Heart left ventricle (tissue), 16 donors: ENCODE data around the gene GALNT14. TPM values are rescaled to one million over a fixed set of nuclear protein-coding genes. Genes with fewer than 3 reads are reported as not detected.

Experiments
- ATAC-seq, 4 donors: fragments of 200-7000 bp; cut with Tn5 transposase; one replicate each; pipeline ENCODE4 v1.9.1; 2020 to 2022; ENCODE audit warnings: moderate library complexity in 4 of 4, mild to moderate bottlenecking in 3 of 4, moderate number of reproducible peaks in 1 of 4
- DNase-seq, 5 donors: peaks; one replicate each; pipeline ENCODE4 v3.0.0-alpha.2; 2020
- H3K27ac ChIP-seq, 12 donors: fragments of 200-600 bp; sonication (generic) in 4 of 12; one replicate each; pipeline versions ENCODE4 v1.5.0 to v1.8.0; 2016 to 2022; ENCODE audit warnings: mild to moderate bottlenecking in 2 of 12
- H3K27me3 ChIP-seq, 9 donors: fragments of 200-600 bp; sonication (generic) in 2 of 9; one replicate each; pipeline versions ENCODE4 v1.5.1 to v1.8.0; 2016 to 2022; ENCODE audit warnings: mild to moderate bottlenecking in 3 of 9
- H3K36me3 ChIP-seq, 9 donors: fragments of 200-600 bp; sonication (generic) in 2 of 9; one replicate each; pipeline versions ENCODE4 v1.5.0 to v1.8.0; 2018 to 2022; ENCODE audit warnings: mild to moderate bottlenecking in 2 of 9
- H3K4me1 ChIP-seq, 12 donors: fragments of 200-600 bp; sonication (generic) in 4 of 12; one replicate each; pipeline versions ENCODE4 v1.5.0 to v1.8.0; 2016 to 2022; ENCODE audit warnings: mild to moderate bottlenecking in 3 of 12
- H3K4me3 ChIP-seq, 12 donors: fragments of 200-600 bp; sonication (generic) in 4 of 12; one replicate each; pipeline versions ENCODE4 v1.5.0 to v1.8.0; 2017 to 2022; ENCODE audit warnings: mild to moderate bottlenecking in 9 of 12, moderate library complexity in 4 of 12
- H3K9me3 ChIP-seq, 12 donors: fragments of 200-600 bp; sonication (generic) in 4 of 12; one replicate each; pipeline versions ENCODE4 v1.5.0 to v1.8.0; 2016 to 2022; ENCODE audit warnings: mild to moderate bottlenecking in 1 of 12
- POLR2A ChIP-seq, 2 donors: fragments of 450-650 bp; IDR thresholded peaks; one replicate each; pipeline ENCODE4 v1.6.1; 2017; ENCODE audit warnings: antibody characterized with exemption in 2 of 2, mild to moderate bottlenecking in 2 of 2, moderate library complexity in 2 of 2
- WGBS, 4 donors: extraction: QIAGEN DNeasy Blood & Tissue Kit in 2 of 4; methylation state at CpG; one replicate each; pipeline versions ENCODE4 v1.1.5 to v1.1.7; 2013 to 2018; 5-methylcytosine and 5-hydroxymethylcytosine counted together
- intact Hi-C, 10 donors: fragments of 100-400 bp; cut with DNase I; formaldehyde crosslinking; loops; one replicate each; pipeline versions ENCODE4 v1.11.1 to v1.14.2; 2022
- polyA plus RNA-seq, 2 donors: library from polyadenylated mRNA; stranded (reverse); fragments of 200-250 nt; gene quantifications; one replicate each; pipeline ENCODE4 v1.2.3, GENCODE V29; 2013
- total RNA-seq, 9 donors: library from RNA; depleted of rRNA in 2 of 9; stranded (reverse); fragments of >200 nt in 2 of 9; fragmentation: NEBNext Ultra II Directional in 3 of 9; extraction: Animal tissue kit (Norgen Biotek cat#: 25700) in 3 of 9; gene quantifications; one replicate each; pipeline versions ENCODE4 v1.1.0 to v1.2.4, GENCODE V29; 2016 to 2023
- TF ChIP-seq, protein P1 (sequence below), 12 donors: fragments of 200-600 bp; sonication (generic) in 4 of 12; IDR thresholded peaks; one replicate each; pipeline versions ENCODE4 v1.5.0 to v1.8.0; 2018 to 2022; ENCODE audit warnings: antibody characterized with exemption in 12 of 12, mild to moderate bottlenecking in 5 of 12
- donor health status: ischemic (EF 13 %, LVEDD 7.1; RV severe dilation, severe dysfunction).
- donor health status: healthy with polysubstance abuse.
- donor health status: DM: no; HTN: yes; CAD: no.
- donor health status: DM: no; HTN: no; CAD: no.
- donor health status: ischemic (EF 25% LVEDD 6.9; RV normal size, moderate dysfunction).
- donor health status: ischemic (EF 25% LVEDD 5.7; RV mildly dilated, moderate dysfunction).
- donor health status: healthy.
- donor health status: DM: yes; HTN: yes; CAD: no.
- donor health status: ischemic (EF 35%, LVEDD 5.7; RV mildly dilated, moderate dysfunction).
- donor health status: nonischemic (EF 11% LVEDD 7.7; RV severe dilation, severe dysfunction).
- donor health status: DM: yes; HTN: yes; CAD: no.
- donor health status: PGD.
- donor health status: ischemic (EF 29% LVEDD 5.4; RV normal size, mild dysfunction).
- donor health status: nonischemic (EF 23%, LVEDD 6.1; RV moderate dilation, normal function).

Gene GALNT14
- total and polyA plus RNA-seq, 11 donors: 0.29 to 2.4 (median 1.0) TPM; not detected in 2

DNA sequence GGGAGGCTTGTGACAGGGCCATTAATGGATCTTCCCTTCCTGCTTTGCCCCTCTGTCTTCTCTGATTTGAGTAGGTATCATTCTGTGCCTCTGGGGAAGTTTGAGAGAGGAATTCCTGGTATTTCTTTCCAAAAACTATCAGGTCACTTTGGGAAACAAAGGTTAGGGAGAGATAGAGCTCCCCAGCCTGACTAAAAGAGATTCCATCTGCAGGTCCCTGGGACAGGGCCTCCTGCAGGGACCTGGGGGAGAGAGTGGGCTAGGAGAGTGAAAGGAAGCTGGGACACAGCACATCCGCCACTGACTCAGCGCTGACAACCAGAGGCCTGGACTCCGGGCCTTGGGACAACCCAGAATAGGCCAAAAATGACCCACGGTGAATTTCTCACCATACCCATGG lies 6.4 kb downstream of the GALNT14 start:
- DNase-seq (no peak), ATAC-seq (no peak)
- H3K27me3 ChIP-seq: peaks cover 0 to 26% (median 19%) of the 10 kb centered on the region in 9 donors
- H3K4me1 ChIP-seq: peaks cover 0 to 2% (median 0%) of the 10 kb centered on the region in 12 donors
- no peaks in the 10 kb centered on the region for H3K9me3 ChIP-seq
- no peaks in the 10 kb centered on the region for H3K36me3 ChIP-seq
- no peak overlapping the region for H3K27ac ChIP-seq
- 35 to 68% (median 55%) methylated on average over 4 of the region's 4 CpGs for WGBS, 4 donors
- H3K4me3 ChIP-seq: no peak overlapping the region
- intact Hi-C loops: loop anchor here in 1 of 10 donors (10.0 kb wide), 1 partner anchor 203 kb away; no protein-coding TSS in a partner anchor
- TF ChIP-seq, protein P1, sequence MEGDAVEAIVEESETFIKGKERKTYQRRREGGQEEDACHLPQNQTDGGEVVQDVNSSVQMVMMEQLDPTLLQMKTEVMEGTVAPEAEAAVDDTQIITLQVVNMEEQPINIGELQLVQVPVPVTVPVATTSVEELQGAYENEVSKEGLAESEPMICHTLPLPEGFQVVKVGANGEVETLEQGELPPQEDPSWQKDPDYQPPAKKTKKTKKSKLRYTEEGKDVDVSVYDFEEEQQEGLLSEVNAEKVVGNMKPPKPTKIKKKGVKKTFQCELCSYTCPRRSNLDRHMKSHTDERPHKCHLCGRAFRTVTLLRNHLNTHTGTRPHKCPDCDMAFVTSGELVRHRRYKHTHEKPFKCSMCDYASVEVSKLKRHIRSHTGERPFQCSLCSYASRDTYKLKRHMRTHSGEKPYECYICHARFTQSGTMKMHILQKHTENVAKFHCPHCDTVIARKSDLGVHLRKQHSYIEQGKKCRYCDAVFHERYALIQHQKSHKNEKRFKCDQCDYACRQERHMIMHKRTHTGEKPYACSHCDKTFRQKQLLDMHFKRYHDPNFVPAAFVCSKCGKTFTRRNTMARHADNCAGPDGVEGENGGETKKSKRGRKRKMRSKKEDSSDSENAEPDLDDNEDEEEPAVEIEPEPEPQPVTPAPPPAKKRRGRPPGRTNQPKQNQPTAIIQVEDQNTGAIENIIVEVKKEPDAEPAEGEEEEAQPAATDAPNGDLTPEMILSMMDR (IDR thresholded peaks at IDR 0.05): no peak
- TF ChIP-seq POLR2A (IDR thresholded peaks at IDR 0.05): no peak

DNA sequence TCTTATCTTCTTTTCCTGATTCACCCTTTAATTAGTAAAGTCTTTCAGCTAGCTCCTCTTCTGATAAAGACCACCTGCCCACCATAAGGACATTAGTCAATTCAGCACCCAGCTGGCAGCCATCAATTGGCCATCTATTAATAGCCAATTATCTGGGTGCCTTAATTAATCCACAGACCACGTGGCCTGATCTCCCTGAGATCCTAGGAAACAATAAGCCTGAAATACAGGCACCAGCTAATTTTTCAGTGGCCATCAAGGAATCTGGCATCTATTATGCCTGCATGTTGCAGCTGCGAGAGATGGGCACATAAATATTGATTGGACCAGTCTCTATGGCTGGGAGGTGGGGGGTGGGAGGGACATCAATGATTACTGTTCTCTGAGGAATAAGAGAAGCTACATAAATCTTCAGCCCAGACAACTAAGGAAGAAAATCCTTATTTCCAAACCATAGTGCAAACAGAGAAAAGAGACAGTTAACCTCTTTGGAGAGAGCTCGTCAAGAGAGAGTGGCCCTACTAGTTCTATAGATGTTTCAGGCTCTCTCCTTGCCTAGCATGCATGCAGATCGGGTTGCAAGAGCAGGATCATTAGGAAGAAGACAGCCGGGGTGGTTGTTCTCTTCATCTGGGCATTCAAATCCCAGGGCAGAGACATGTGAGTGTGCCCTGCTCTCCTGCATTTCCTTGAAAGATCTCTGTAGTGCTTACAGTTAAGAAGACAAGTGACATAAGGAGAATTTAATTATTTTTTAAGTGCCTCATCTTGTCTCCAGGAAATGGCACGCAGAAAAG lies 8.7 kb downstream of the GALNT14 start:
- Histone ChIP-seq H3K4me3 (no peak overlapping the region), H3K27ac (no peak overlapping the region), H3K4me1 (no peaks in the 10 kb centered on the region), H3K27me3 (peaks cover 0 to 16% (median 0%) of the 10 kb centered on the region in 9 donors), H3K36me3 (no peaks in the 10 kb centered on the region), H3K9me3 (no peaks in the 10 kb centered on the region)
- whole genome bisulfite sequencing, 4 donors: 59 to 72% (median 65%) methylated on average over 6 of the region's 6 CpGs
- DNase-seq: no peak
- intact Hi-C loops: loop anchor here in 1 of 10 donors (10.0 kb wide), 1 partner anchor 205 kb away; no protein-coding TSS in a partner anchor
- ATAC-seq: no peak
- no peak for TF ChIP-seq POLR2A (IDR thresholded peaks at IDR 0.05)
- TF ChIP-seq, protein P1 (IDR thresholded peaks at IDR 0.05): no peak

DNA sequence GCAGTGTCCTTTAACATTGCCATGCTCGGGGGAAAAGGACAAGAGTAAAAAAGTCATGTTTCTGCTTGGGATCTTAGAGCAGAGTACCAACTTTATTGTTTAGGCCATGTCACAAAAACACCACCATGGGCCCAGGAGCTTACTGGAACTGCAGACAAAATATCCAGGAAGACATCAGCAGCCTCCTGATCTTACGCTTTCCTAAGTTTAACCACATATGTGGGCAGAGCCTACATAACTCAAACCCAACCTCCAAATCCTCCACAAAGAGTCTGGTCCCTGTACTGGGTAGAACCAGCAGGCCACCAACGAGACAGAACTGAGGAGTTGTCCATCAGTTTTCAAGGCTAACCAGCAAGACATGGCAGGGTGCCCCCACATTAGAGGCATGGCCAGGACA lies 10.3 kb downstream of the GALNT14 start:
- ATAC-seq (no peak), DNase-seq (no peak)
- Histone ChIP-seq H3K4me1 (no peaks in the 10 kb centered on the region), H3K9me3 (no peaks in the 10 kb centered on the region), H3K27ac (no peak overlapping the region), H3K27me3 (peaks cover 0 to 13% (median 0%) of the 10 kb centered on the region in 9 donors), H3K4me3 (no peak overlapping the region), H3K36me3 (no peaks in the 10 kb centered on the region)
- no peak for TF ChIP-seq POLR2A (IDR thresholded peaks at IDR 0.05)
- TF ChIP-seq, protein P1 (IDR thresholded peaks at IDR 0.05): no peak
- WGBS, 4 donors: 79 to 88% (median 83%) methylated on average over 3 of the region's 3 CpGs
- intact Hi-C loops: no loop called here

DNA sequence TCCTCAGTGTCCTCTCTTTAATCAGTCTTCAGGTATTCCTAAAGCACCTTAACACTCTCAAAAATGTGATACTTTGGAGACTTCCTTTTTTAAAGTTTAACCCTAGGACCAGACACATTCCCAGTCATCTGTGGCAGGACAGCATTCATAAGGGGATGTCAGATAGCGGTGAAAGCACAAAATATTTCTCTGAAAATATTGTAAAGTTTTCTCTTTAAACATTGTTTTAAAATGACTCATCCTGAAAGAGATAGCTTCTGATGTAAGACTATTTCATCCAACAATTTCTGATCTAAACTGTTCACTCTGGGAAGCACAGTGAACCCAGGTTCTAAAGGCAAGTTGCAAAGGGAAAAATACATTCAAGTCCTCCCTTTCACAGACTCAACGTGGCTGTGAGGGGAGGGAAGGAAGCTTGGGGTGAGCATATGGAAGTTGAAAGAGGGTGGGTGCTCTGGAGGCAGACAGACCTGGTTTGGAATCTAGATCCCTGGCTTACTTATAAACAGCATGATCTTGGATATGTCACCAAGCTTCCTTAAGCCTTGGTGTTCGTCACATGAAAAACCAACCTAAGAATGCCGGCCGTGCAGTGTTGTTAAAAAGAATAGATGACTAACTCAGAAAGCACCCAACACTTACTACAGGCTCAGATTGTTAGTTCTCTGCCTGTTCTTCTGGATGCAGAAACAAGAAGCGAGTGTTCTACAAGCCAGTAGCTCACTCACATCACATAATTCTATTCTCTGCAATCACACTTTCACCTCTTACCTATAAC lies 12.1 kb downstream of the GALNT14 start:
- no peak for DNase-seq
- intact Hi-C loops: no loop called here
- TF ChIP-seq POLR2A (IDR thresholded peaks at IDR 0.05): no peak
- TF ChIP-seq, protein P1 (IDR thresholded peaks at IDR 0.05): no peak
- no peaks in the 10 kb centered on the region for H3K9me3 ChIP-seq
- no peak for ATAC-seq
- 65 to 78% (median 72%) methylated on average over 6 of the region's 6 CpGs for WGBS, 4 donors
- H3K36me3 ChIP-seq: no peaks in the 10 kb centered on the region
- H3K27me3 ChIP-seq: peaks cover 0 to 13% (median 0%) of the 10 kb centered on the region in 9 donors
- H3K4me3 ChIP-seq: no peak overlapping the region
- no peak overlapping the region for H3K27ac ChIP-seq
- no peaks in the 10 kb centered on the region for H3K4me1 ChIP-seq
